Keratinocyte (primary cell): ENCODE measurements around the gene DCDC2C. TPM values are rescaled to one million over a fixed set of nuclear protein-coding genes. Genes with fewer than 3 reads are reported as not detected.

Experiments
- DNase-seq: peaks from one replicate; pipeline ENCODE4 v3.0.0-alpha.2; 2011; ENCODE audit warnings: low read depth, missing footprints, low spot score
- FAIRE-seq: peaks from 2 replicates; lab custom pipeline; 2011; peaks lifted over from hg19 to GRCh38; lab: Jason Lieb, UNC
- H2AFZ ChIP-seq: 2 replicates; pipeline ENCODE4 v1.6.0; 2012; ENCODE audit warnings: low read length, control low read depth, inconsistent platforms; ENCODE audit not compliant: control insufficient read depth
- H3K27ac ChIP-seq: 2 replicates; pipeline ENCODE4 v1.5.1; 2011; ENCODE audit warnings: low read length; ENCODE audit not compliant: control insufficient read depth, insufficient read depth
- H3K27me3 ChIP-seq: 3 replicates; pipeline ENCODE4 v1.6.0; 2011; ENCODE audit warnings: low read length; ENCODE audit not compliant: control insufficient read depth, insufficient read depth; ENCODE audit errors: extremely low read depth
- H3K36me3 ChIP-seq, 2 experiments: 2 replicates in 1 of 2; 3 replicates in 1 of 2; pipeline ENCODE4 v1.5.1; 2011; ENCODE audit warnings: low read length in 2 of 2, mild to moderate bottlenecking in 1 of 2; ENCODE audit not compliant: control insufficient read depth in 2 of 2, insufficient read depth in 2 of 2; ENCODE audit errors: extremely low read depth in 1 of 2
- H3K4me1 ChIP-seq: 3 replicates; pipeline ENCODE4 v1.5.1; 2011; ENCODE audit warnings: low read length; ENCODE audit not compliant: control insufficient read depth, insufficient read depth; ENCODE audit errors: extremely low read depth
- H3K4me2 ChIP-seq: 3 replicates; pipeline ENCODE4 v1.6.0; 2011; ENCODE audit warnings: low read depth, low read length; ENCODE audit not compliant: control insufficient read depth, insufficient read depth; ENCODE audit errors: extremely low read depth
- H3K4me3 ChIP-seq, 3 experiments: fragments of 200-600 bp in 1 of 3; sonication (generic) in 1 of 3; 2 replicates in 2 of 3; 3 replicates in 1 of 3; pipeline ENCODE4 v1.5.1; 2011 to 2016; ENCODE audit warnings: low read length in 3 of 3, mild to moderate bottlenecking in 3 of 3, control low read depth in 2 of 3, inconsistent platforms in 1 of 3, low read depth in 1 of 3, mixed read lengths in 1 of 3, mixed run types in 1 of 3, moderate library complexity in 1 of 3; ENCODE audit not compliant: control insufficient read depth in 2 of 3, insufficient read depth in 2 of 3; ENCODE audit errors: extremely low read depth in 1 of 3
- H3K79me2 ChIP-seq: 2 replicates; pipeline ENCODE4 v1.6.0; 2012; ENCODE audit warnings: low read length; ENCODE audit not compliant: control insufficient read depth, insufficient read depth
- H3K9ac ChIP-seq: 3 replicates; pipeline ENCODE4 v1.6.0; 2011; ENCODE audit warnings: low read length; ENCODE audit not compliant: control insufficient read depth, insufficient read depth; ENCODE audit errors: extremely low read depth
- H3K9me1 ChIP-seq: 3 replicates; pipeline ENCODE4 v1.6.0; 2011; ENCODE audit warnings: low read length; ENCODE audit not compliant: control insufficient read depth, insufficient read depth; ENCODE audit errors: extremely low read depth
- H3K9me3 ChIP-seq: 2 replicates; pipeline ENCODE4 v1.5.1; 2012; ENCODE audit warnings: low read depth, low read length; ENCODE audit not compliant: control insufficient read depth
- H4K20me1 ChIP-seq: 3 replicates; pipeline ENCODE4 v1.6.0; 2011; ENCODE audit warnings: low read length; ENCODE audit not compliant: control insufficient read depth, insufficient read depth; ENCODE audit errors: extremely low read depth
- EZH2 ChIP-seq: IDR thresholded peaks from one replicate; pipeline ENCODE4 v1.6.1; 2012; ENCODE audit warnings: inconsistent platforms, mild to moderate bottlenecking, low read length, moderate library complexity
- dilution Hi-C: fragments of 300-500 bp; cut with MboI; formaldehyde crosslinking; loops from one replicate; pipeline ENCODE4 v1.7.0; 2020; ENCODE audit warnings: low sequenced_read_pairs; ENCODE audit not compliant: extremely low pct_ligation_motif_present
- polyA plus RNA-seq, 5 experiments: library from polyadenylated mRNA; depleted of rRNA in 3 of 5; stranded (reverse) in 3 of 5; stranded (forward) in 1 of 5; unstranded in 1 of 5; fragments of >200 nt; gene quantifications; 1 replicate in 1 of 5; 2 replicates in 3 of 5; 3 replicates in 1 of 5; pipeline versions ENCODE4 v1.2.1 to v1.2.3, GENCODE V29; 2011 to 2012; ENCODE audit warnings: missing spikeins in 2 of 5, low read depth in 1 of 5, low replicate concordance in 1 of 5
- TF ChIP-seq, protein P1 (sequence below), 3 experiments: IDR thresholded peaks in 1 of 3; conservative IDR thresholded peaks in 1 of 3; optimal IDR thresholded peaks in 1 of 3; 2 replicates in 2 of 3; 3 replicates in 1 of 3; pipeline versions ENCODE3 to v1.5.1; 2011; ENCODE audit warnings: low read length in 3 of 3, mild to moderate bottlenecking in 3 of 3, moderate library complexity in 2 of 3, control low read depth in 1 of 3, inconsistent platforms in 1 of 3; ENCODE audit not compliant: insufficient read depth in 2 of 3; ENCODE audit errors: extremely low read depth in 1 of 3

Gene DCDC2C
- polyA plus RNA-seq, 1 donor (not counting 4 experiments of a cell fraction or from before 2014, with no cell fraction given) = not detected

DNA sequence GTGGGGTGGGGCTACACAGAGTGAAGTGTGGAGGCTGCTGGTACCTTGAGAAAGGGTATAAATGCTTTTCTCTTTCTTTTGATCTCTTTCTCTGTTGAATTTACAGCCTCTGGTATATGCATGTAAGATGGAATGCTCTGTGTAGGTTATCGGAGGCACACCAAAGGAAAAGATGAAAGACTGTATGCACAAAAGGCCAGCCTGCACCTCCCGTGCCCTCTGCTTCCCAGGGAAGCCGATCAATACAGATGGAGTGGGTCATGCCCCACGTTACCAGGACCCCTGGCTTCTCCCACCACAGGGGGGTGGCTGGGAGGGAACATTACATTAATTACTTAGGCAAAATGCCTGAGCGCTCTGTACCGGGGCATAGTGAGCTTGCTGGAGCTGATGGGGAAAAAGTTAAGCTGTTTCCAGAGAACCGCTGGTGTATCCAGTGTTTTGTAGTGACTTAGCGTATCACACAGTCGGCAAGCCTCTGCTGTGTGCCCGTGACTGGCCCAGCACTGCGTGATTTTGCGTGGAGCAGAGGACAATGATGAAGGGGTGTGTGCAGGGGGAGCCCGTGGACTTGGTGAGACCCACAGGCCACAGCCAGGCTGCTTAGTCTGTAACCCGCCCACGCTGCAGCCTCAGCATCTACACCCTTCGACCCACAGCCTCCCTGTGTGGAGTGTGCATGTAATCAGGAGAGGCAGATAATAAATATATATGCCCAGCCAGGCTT is 37.3 kb upstream of the DCDC2C start:
- H3K9ac ChIP-seq = no peak overlapping the region
- H3K4me3 ChIP-seq = no peak overlapping the region
- H3K27me3 ChIP-seq = no peaks in the 10 kb centered on the region
- H2AFZ ChIP-seq = no peak overlapping the region
- dilution Hi-C loops = no loop called here
- H3K27ac ChIP-seq = no peak overlapping the region
- H4K20me1 ChIP-seq = no peaks in the 10 kb centered on the region
- no peak for TF ChIP-seq EZH2
- TF ChIP-seq, protein P1, sequence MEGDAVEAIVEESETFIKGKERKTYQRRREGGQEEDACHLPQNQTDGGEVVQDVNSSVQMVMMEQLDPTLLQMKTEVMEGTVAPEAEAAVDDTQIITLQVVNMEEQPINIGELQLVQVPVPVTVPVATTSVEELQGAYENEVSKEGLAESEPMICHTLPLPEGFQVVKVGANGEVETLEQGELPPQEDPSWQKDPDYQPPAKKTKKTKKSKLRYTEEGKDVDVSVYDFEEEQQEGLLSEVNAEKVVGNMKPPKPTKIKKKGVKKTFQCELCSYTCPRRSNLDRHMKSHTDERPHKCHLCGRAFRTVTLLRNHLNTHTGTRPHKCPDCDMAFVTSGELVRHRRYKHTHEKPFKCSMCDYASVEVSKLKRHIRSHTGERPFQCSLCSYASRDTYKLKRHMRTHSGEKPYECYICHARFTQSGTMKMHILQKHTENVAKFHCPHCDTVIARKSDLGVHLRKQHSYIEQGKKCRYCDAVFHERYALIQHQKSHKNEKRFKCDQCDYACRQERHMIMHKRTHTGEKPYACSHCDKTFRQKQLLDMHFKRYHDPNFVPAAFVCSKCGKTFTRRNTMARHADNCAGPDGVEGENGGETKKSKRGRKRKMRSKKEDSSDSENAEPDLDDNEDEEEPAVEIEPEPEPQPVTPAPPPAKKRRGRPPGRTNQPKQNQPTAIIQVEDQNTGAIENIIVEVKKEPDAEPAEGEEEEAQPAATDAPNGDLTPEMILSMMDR (optimal IDR thresholded peaks at IDR 0.05 in 1 of 3, IDR thresholded peaks at IDR 0.05 in 1 of 3, conservative IDR thresholded peaks at IDR 0.05 in 1 of 3; ENCODE audit: extremely low read depth in 1 of 3, insufficient read depth in 2 of 3, low read length in 3 of 3) = no peak
- no peak overlapping the region for H3K4me2 ChIP-seq
- no peaks in the 10 kb centered on the region for H3K9me3 ChIP-seq
- FAIRE-seq (no peak), DNase-seq (no peak)
- H3K4me1 ChIP-seq = peaks cover 12% of the 10 kb centered on the region
- H3K79me2 ChIP-seq = no peaks in the 10 kb centered on the region
- H3K9me1 ChIP-seq = no peaks in the 10 kb centered on the region
- no peaks in the 10 kb centered on the region for H3K36me3 ChIP-seq

DNA sequence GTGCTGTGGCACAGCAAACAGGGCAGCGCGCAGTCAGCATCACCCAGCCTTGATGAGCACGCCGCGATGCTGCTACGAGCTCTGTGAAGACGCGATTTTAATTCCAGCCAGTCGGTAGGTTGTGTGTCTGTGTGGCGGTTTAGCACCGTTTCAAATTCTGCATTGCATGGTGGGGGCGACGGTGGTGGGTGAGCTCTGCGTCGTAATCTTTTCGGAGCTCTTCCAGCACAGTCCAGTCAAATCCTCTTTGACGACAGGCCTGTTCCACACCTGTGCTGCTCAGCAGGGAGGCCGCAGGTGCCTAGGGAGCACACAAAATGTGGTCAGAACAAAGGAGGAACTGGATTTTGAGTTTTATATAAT is 36.8 kb upstream of the DCDC2C start:
- Histone ChIP-seq H3K27me3 (no peaks in the 10 kb centered on the region), H3K4me3 (no peak overlapping the region), H2AFZ (no peak overlapping the region), H3K9ac (no peak overlapping the region), H3K79me2 (no peaks in the 10 kb centered on the region), H3K9me1 (no peaks in the 10 kb centered on the region), H4K20me1 (no peaks in the 10 kb centered on the region), H3K4me1 (peaks cover 12% of the 10 kb centered on the region), H3K4me2 (no peak overlapping the region), H3K27ac (no peak overlapping the region), H3K36me3 (no peaks in the 10 kb centered on the region), H3K9me3 (no peaks in the 10 kb centered on the region)
- dilution Hi-C loops = no loop called here
- FAIRE-seq = no peak
- TF ChIP-seq, protein P1 (optimal IDR thresholded peaks at IDR 0.05 in 1 of 3, IDR thresholded peaks at IDR 0.05 in 1 of 3, conservative IDR thresholded peaks at IDR 0.05 in 1 of 3; ENCODE audit: extremely low read depth in 1 of 3, insufficient read depth in 2 of 3, low read length in 3 of 3) = no peak
- no peak for TF ChIP-seq EZH2
- DNase-seq = no peak
